ENCODE data around the gene AP3B2.

DNA sequence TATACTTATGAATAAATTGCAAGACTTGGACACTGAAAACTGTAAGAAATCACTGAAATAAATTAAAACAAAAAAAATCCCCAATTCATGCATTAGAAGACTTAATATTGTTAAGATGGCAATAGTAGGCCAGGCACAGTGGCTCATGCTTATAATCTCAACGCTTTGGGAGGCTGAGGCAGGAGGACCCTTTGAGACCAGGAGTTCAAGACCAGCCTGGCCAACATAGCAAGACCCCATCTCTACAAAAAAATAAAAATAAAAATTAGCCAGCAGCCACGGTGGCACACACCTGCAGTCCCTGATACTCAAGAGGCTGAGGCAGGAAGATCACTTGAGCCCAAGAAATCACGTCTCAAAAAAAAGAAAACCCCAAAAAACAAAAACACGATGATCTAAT, 98.3 kb downstream of the AP3B2 start:
- TF ChIP-seq, protein P1, sequence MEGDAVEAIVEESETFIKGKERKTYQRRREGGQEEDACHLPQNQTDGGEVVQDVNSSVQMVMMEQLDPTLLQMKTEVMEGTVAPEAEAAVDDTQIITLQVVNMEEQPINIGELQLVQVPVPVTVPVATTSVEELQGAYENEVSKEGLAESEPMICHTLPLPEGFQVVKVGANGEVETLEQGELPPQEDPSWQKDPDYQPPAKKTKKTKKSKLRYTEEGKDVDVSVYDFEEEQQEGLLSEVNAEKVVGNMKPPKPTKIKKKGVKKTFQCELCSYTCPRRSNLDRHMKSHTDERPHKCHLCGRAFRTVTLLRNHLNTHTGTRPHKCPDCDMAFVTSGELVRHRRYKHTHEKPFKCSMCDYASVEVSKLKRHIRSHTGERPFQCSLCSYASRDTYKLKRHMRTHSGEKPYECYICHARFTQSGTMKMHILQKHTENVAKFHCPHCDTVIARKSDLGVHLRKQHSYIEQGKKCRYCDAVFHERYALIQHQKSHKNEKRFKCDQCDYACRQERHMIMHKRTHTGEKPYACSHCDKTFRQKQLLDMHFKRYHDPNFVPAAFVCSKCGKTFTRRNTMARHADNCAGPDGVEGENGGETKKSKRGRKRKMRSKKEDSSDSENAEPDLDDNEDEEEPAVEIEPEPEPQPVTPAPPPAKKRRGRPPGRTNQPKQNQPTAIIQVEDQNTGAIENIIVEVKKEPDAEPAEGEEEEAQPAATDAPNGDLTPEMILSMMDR (conservative IDR thresholded peaks at IDR 0.05 in 1 of 2, IDR thresholded peaks at IDR 0.05 in 1 of 2; ENCODE audit: low read depth in 1 of 2, low read length in 2 of 2) = no peak
- TF ChIP-seq EZH2 (IDR thresholded peaks at IDR 0.05; ENCODE audit: low read length, missing control alignments) = no peak
